Lower leg skin (tissue), 4 donors: ENCODE measurements around the gene MAN1C1. TPM values are rescaled to one million over a fixed set of nuclear protein-coding genes. Genes with fewer than 3 reads are reported as not detected.
A peak's percentile ranks its signal among the peaks of the same experiment; 100 is the strongest.
"Not testable (repeated sequence)": the region's sequence is repeated elsewhere in the genome, so short reads cannot be mapped to it uniquely, and the experiment has no call there.

Source experiments
- DNase-seq, 2 donors: peaks; one replicate each; pipeline ENCODE4 v3.0.0-alpha.2; 2019; ENCODE audit warnings: low spot score in 2 of 2
- H3K4me3 ChIP-seq: fragments of 200-600 bp; sonication (generic); 2 replicates; pipeline ENCODE4 v1.5.1; 2017; ENCODE audit warnings: mild to moderate bottlenecking, low read depth; ENCODE audit not compliant: poor library complexity, severe bottlenecking
- POLR2A ChIP-seq, 2 donors: fragments of 450-650 bp; IDR thresholded peaks; one replicate each; pipeline ENCODE4 v1.6.1; 2016 to 2017; ENCODE audit warnings: antibody characterized with exemption in 2 of 2, mild to moderate bottlenecking in 1 of 2, moderate library complexity in 1 of 2
- WGBS, 2 donors: methylation state at CpG; one replicate each; pipeline ENCODE4 v1.1.5; 2018; 5-methylcytosine and 5-hydroxymethylcytosine counted together
- intact Hi-C: fragments of 100-400 bp; cut with DNase I; formaldehyde crosslinking; loops from one replicate; pipeline ENCODE4 v1.15.0; 2023; ENCODE audit warnings: low total_unique reads
- total RNA-seq, 4 donors: library from RNA; depleted of rRNA; stranded (reverse); fragments of >200 nt; gene quantifications; one replicate each; pipeline ENCODE4 v1.1.0, GENCODE V29; 2016
- TF ChIP-seq, protein P1 (sequence below), 3 donors: fragments of 450-650 bp; IDR thresholded peaks; one replicate each; pipeline ENCODE4 v1.5.1; 2016; ENCODE audit warnings: antibody characterized with exemption in 3 of 3, mild to moderate bottlenecking in 3 of 3, moderate library complexity in 2 of 3

Gene MAN1C1
- total RNA-seq, 4 donors from 2014 or later = 5.9 to 7.3 (median 6.6) TPM

GRCh38 chr1:25634066-25634465 lies 17.5 kb downstream of the MAN1C1 start:
- DNase-seq = no peak
- WGBS, 2 donors = 84 to 88% methylated on average over 2 of the region's 2 CpGs
- no peak overlapping the region for H3K4me3 ChIP-seq
- TF ChIP-seq, protein P1, sequence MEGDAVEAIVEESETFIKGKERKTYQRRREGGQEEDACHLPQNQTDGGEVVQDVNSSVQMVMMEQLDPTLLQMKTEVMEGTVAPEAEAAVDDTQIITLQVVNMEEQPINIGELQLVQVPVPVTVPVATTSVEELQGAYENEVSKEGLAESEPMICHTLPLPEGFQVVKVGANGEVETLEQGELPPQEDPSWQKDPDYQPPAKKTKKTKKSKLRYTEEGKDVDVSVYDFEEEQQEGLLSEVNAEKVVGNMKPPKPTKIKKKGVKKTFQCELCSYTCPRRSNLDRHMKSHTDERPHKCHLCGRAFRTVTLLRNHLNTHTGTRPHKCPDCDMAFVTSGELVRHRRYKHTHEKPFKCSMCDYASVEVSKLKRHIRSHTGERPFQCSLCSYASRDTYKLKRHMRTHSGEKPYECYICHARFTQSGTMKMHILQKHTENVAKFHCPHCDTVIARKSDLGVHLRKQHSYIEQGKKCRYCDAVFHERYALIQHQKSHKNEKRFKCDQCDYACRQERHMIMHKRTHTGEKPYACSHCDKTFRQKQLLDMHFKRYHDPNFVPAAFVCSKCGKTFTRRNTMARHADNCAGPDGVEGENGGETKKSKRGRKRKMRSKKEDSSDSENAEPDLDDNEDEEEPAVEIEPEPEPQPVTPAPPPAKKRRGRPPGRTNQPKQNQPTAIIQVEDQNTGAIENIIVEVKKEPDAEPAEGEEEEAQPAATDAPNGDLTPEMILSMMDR (IDR thresholded peaks at IDR 0.05) = no peak
- TF ChIP-seq POLR2A (IDR thresholded peaks at IDR 0.05) = no peak
- intact Hi-C loops = no loop called here

GRCh38 chr1:25634896-25635295 lies 18.3 kb downstream of the MAN1C1 start:
- no peak overlapping the region for H3K4me3 ChIP-seq
- intact Hi-C loops = no loop called here
- 92 to 95% methylated on average over 2 of the region's 2 CpGs for WGBS, 2 donors

GRCh38 chr1:25636141-25636540 lies 19.6 kb downstream of the MAN1C1 start:
- 86 to 88% methylated on average over 7 of the region's 7 CpGs for WGBS, 2 donors
- DNase-seq = peak; percentile 6 to 25
- intact Hi-C loops, H3K4me3 ChIP-seq: not testable (repeated sequence)

More at GRCh38 chr1:25634896-25635295, 18.3 kb downstream of the MAN1C1 start:
- peak in 1 of 2 donors; percentile 3 for DNase-seq
- no peak for TF ChIP-seq POLR2A (IDR thresholded peaks at IDR 0.05)
- TF ChIP-seq, protein P1 (IDR thresholded peaks at IDR 0.05) = no peak

DNA sequence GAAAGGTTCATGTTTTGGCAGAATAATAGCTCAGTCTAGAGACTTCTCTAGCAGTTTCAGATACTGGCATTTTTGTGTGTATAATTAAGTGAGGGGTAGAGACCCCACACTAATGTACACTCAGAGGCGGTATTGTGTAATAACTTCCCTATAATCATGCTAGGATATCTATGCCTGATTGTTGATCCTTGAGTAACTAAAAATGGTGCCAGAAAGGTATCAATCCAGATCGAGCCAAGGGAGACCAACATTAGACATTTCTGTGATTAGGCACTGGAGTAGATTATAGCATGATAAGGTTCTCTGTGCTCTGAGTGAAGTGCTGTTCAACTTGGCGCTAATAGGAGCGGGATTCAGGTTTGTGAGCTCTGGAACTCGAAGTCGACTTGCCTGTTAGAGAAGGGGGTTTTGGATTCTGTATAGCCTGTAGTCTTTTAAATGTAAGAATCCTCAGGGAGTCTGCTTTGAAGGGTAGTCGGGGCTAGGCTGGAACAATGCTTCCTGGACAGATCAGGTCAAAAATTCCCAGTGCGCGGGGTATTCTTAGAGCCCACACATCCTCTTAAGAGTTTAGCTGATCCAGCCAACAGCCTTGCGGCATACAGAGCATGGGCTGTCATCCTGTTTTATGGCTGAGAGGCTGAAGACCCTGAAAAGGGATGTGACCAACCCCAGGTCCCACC lies 24.2 kb downstream of the MAN1C1 start:
- intact Hi-C loops = no loop called here
- 80 to 86% methylated on average over 10 of the region's 10 CpGs for WGBS, 2 donors
- TF ChIP-seq, protein P1 (IDR thresholded peaks at IDR 0.05) = no peak
- TF ChIP-seq POLR2A (IDR thresholded peaks at IDR 0.05) = no peak
- DNase-seq = peak; percentile 6 to 48
- no peak overlapping the region for H3K4me3 ChIP-seq

DNA sequence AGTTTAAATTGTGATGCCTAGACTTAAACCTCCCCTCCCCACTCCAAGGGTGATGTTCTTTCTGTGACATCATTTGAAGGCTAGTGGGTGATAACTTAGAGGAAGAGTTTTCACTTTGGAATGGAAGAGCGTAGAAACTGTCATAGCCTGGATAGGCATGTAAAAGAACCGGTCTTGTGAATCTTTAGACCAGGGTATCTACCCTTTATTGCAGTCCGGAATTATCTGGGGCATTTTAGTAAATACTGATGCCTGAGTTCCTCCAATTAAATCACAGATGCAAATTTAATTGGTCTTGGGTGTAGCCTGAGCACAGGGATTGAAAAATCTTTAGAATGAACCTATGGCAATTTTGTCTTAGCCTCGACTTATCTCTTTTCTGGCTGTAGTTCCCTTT lies 24.7 kb downstream of the MAN1C1 start:
- WGBS, 2 donors = 80 to 82% methylated on average over 4 of the region's 4 CpGs

DNA sequence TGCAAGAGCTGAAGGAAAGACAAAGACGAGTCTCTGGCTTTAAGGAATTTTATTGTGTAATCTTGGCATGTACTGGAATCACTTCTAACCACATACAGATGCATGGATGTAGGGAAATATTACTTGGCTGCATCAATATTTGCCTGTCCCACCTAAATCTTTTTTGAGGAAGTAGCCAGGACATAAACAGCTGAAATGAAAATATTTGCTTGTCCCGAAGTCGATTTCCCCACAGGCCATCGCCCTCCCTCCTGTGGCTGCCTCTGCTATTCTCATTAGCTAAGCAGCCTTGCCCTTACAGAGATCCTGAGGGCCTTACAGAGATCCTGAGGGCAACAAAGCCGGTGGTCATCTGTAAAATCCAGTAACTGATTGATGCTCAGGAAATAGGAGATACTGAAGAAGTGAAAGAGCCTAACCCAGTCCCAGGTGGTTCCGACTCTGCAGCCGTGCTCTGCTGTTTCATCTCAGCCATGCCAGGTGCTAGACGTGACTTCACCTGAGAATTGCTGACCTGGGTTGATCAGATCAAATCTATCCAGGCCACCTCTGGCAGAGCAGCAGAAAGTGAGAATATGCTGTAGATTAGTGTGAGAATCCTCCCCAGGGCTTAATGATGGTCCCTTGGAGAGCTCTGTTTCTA lies 25.5 kb downstream of the MAN1C1 start:
- peak; percentile 39 to 91 for DNase-seq
- no peak overlapping the region for H3K4me3 ChIP-seq
- WGBS, 2 donors = 45 to 54% methylated on average over 8 of the region's 8 CpGs

More for the DNA sequence above, 24.7 kb downstream of the MAN1C1 start:
- intact Hi-C loops = no loop called here
- no peak overlapping the region for H3K4me3 ChIP-seq
- no peak for DNase-seq
- TF ChIP-seq POLR2A (IDR thresholded peaks at IDR 0.05) = no peak
- TF ChIP-seq, protein P1 (IDR thresholded peaks at IDR 0.05) = no peak

More for the DNA sequence above, 25.5 kb downstream of the MAN1C1 start:
- TF ChIP-seq, protein P1 (IDR thresholded peaks at IDR 0.05) = no peak
- no peak for TF ChIP-seq POLR2A (IDR thresholded peaks at IDR 0.05)
- intact Hi-C loops = no loop called here
